Astrocyte (in vitro differentiated cells and primary cell): Measurements from ENCODE around the gene CYP39A1.

Experiments used
- EZH2 ChIP-seq: IDR thresholded peaks from 2 replicates; pipeline ENCODE4 v1.6.1; 2012; ENCODE audit warnings: mild to moderate bottlenecking, low read length, inconsistent platforms; ENCODE audit not compliant: insufficient read depth
- TF ChIP-seq, protein P1 (sequence below): IDR thresholded peaks from 2 replicates; pipeline ENCODE4 v1.5.1; 2011; ENCODE audit warnings: low read depth, mild to moderate bottlenecking, inconsistent platforms, low read length, moderate library complexity; ENCODE audit not compliant: insufficient read depth

DNA sequence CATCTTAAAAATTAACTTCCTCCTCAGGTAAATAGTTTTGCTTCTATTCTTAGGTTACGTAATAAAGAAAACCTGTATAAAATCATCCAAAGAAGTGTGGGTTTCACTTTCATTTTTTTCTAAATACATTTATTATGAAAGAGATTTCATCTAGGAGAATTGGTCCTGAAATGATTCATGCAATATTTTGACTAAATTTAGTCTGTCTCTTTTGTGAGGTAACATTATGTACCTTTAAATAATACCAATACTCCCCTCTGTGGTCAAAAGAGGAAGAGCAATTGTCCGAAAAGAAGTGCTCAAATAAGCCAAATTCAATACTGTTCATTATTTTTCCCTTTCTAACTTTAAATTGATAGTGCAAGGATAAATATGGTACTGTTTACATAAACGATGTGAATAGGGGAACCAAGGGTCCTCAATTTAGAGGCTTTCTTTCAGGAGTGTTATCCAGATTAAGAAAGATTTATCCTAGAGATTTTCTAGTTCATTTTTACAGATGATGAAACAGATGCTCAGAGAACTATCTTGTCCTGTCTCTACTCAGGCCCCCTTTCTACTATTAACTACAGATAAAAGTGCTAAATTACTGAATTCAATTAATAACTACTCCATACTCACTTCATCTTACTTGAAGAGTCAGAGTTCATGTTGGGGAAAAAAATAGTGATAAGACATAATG lies 26.2 kb downstream of the CYP39A1 start:
- TF ChIP-seq, protein P1, sequence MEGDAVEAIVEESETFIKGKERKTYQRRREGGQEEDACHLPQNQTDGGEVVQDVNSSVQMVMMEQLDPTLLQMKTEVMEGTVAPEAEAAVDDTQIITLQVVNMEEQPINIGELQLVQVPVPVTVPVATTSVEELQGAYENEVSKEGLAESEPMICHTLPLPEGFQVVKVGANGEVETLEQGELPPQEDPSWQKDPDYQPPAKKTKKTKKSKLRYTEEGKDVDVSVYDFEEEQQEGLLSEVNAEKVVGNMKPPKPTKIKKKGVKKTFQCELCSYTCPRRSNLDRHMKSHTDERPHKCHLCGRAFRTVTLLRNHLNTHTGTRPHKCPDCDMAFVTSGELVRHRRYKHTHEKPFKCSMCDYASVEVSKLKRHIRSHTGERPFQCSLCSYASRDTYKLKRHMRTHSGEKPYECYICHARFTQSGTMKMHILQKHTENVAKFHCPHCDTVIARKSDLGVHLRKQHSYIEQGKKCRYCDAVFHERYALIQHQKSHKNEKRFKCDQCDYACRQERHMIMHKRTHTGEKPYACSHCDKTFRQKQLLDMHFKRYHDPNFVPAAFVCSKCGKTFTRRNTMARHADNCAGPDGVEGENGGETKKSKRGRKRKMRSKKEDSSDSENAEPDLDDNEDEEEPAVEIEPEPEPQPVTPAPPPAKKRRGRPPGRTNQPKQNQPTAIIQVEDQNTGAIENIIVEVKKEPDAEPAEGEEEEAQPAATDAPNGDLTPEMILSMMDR: peak; percentile 59
- TF ChIP-seq EZH2: no peak
